Measurements from ENCODE around the gene TMEM212.

The TMEM212 gene

DNA sequence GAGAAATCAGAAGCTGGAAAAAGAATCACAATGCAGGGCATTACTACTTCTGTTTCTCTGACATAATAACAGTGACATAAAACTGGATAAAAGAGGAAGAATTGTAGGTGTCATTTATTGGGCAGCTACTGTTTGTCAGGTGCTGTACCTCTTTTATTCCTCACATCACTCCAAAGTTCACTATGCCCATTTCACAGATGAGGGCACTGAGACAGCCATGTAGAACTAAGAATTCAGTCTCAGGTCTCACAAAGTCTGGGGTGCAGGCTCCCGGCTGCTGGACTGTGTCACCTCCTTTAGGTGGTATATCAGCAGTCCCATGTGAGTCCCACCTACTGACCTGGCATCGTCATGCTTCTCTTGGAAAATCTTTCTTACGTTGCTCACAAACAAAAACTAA is 20.8 kb downstream of the TMEM212 start:
- Histone ChIP-seq H3K36me3 (ENCODE audit: insufficient read depth, low read length) (no peaks in the 10 kb centered on the region), H3K4me1 (ENCODE audit: insufficient read depth, low read length) (peaks cover 10% of the 10 kb centered on the region; the same call in 1 of the 2 replicates), H3K9ac (ENCODE audit: low read depth, low read length) (no peak overlapping the region), H3K4me3 (ENCODE audit: low read length) (no peak overlapping the region), H3K27ac (ENCODE audit: low read depth, low read length) (no peak overlapping the region), H3K27me3 (ENCODE audit: insufficient read depth, low read length) (no peaks in the 10 kb centered on the region), H3K9me3 (ENCODE audit: insufficient read depth, low read depth, low read length) (no peaks in the 10 kb centered on the region)
- 98% methylated on average over 3 of the region's 3 CpGs for WGBS

- no peaks in the 10 kb centered on the region for H3K36me3 ChIP-seq (ENCODE audit: insufficient read depth, low read length)
- H3K27ac ChIP-seq (ENCODE audit: low read depth, low read length): no peak overlapping the region
- 84% methylated on average over 4 of the region's 5 CpGs for WGBS
- H3K9ac ChIP-seq (ENCODE audit: low read depth, low read length): no peak overlapping the region
- no peaks in the 10 kb centered on the region for H3K9me3 ChIP-seq (ENCODE audit: insufficient read depth, low read depth, low read length)
- H3K4me3 ChIP-seq (ENCODE audit: low read length): no peak overlapping the region
- peaks cover 10% of the 10 kb centered on the region; the same call in 1 of the 2 replicates for H3K4me1 ChIP-seq (ENCODE audit: insufficient read depth, low read length)
- no peaks in the 10 kb centered on the region for H3K27me3 ChIP-seq (ENCODE audit: insufficient read depth, low read length)
These were observed 22.2 kb downstream of the TMEM212 start for GRCh38 chr3:171865191-171865865.

DNA sequence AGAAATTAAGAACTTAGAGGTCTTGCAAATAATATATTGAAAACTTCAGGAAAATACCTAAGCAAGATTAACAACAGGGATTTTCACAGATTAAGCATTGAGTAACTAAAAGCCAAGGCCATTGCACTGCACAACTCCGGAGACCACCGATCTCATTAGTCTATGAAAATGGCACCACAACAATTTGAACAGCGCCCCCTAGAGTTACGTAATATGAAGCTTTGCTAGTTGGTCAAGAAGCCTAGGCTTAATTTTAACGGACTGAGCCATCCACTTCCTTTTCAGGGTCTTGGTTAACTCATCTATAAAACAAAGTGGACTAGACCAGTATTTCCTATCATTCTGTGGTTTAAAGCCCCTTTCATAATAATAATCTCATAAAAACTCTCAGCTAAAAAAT is 24.8 kb downstream of the TMEM212 start:
- 94% methylated on average over 5 of the region's 5 CpGs for WGBS

DNA sequence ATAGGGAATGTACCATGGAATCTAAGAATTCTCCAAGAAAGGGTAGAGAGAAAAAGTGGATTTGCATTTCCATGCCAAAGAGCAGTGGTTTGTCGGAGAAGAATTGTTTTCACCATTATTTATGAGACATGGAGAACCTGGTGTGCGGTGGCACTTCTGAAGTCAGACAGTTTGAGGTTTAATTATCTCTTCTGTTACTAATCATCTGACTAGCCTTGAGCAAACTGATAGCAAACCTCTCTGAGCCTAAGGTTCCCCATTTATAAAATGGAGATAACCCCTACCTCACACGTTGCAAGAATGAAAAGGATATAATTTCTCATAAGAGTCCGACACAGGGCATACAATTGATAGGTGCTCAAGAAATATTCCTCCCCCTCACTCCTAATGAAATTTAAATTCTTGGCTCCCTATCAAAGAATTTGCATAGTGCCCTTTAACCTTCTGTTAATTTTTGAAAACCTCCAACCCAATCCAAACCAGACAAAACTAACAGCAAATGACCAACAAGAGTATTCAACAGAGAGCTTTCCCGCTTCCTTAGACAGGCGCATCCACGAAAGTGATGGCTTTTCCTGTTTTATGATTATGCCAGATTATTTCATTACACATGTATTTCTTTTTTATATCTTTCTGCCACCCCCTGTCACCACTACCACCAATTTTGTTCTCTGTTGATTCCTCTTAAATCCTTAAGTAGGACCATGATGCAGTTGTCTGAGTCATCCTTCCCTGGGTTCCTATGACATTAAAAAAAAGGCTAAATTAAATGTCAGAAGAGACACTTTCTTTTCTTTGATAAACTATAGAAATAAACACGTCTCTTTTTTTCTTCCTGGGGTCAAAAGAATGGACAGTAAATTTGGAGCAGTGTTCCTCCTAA is 28.5 kb downstream of the TMEM212 start:
- Histone ChIP-seq H3K9ac (ENCODE audit: low read depth, low read length) (no peak overlapping the region), H3K27ac (ENCODE audit: low read depth, low read length) (no peak overlapping the region), H3K27me3 (ENCODE audit: insufficient read depth, low read length) (no peaks in the 10 kb centered on the region), H3K36me3 (ENCODE audit: insufficient read depth, low read length) (no peaks in the 10 kb centered on the region), H3K4me3 (ENCODE audit: low read length) (no peak overlapping the region), H3K4me1 (ENCODE audit: insufficient read depth, low read length) (peaks cover 24% of the 10 kb centered on the region), H3K9me3 (ENCODE audit: insufficient read depth, low read depth, low read length) (no peaks in the 10 kb centered on the region)
- 94% methylated on average over 7 of the region's 8 CpGs for WGBS

More for the DNA sequence above, 24.8 kb downstream of the TMEM212 start:
- H3K9me3 ChIP-seq (ENCODE audit: insufficient read depth, low read depth, low read length): no peaks in the 10 kb centered on the region
- no peaks in the 10 kb centered on the region for H3K27me3 ChIP-seq (ENCODE audit: insufficient read depth, low read length)
- H3K4me3 ChIP-seq (ENCODE audit: low read length): no peak overlapping the region
- peaks cover 5% of the 10 kb centered on the region; the same call in 1 of the 2 replicates for H3K4me1 ChIP-seq (ENCODE audit: insufficient read depth, low read length)
- H3K36me3 ChIP-seq (ENCODE audit: insufficient read depth, low read length): no peaks in the 10 kb centered on the region
- H3K9ac ChIP-seq (ENCODE audit: low read depth, low read length): no peak overlapping the region
- no peak overlapping the region for H3K27ac ChIP-seq (ENCODE audit: low read depth, low read length)

DNA sequence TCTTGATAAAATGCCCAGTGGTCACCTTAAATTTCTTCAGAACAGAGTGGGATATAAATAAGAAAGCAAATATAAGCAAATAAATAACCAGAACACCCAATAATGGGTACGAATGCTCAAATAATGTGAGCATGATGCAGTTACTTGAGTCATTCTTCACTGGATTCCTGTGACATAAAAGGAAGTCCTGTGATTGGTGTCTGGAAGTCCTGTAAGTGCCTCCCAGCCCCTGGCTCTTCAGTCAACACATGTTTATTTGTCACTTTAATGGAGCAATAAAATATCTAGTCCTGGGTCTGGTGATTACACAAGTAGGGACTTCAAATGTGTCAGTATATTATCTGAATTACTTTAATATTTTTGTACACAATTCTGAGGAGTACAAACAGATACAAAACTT is 30.4 kb downstream of the TMEM212 start:
- H3K27ac ChIP-seq (ENCODE audit: low read depth, low read length): peak overlapping the region; percentile 71; the same call in 1 of the 2 replicates
- WGBS: 92% methylated on average over 1 of the region's 1 CpG
- H3K4me1 ChIP-seq (ENCODE audit: insufficient read depth, low read length): peaks cover 30% of the 10 kb centered on the region
- no peaks in the 10 kb centered on the region for H3K27me3 ChIP-seq (ENCODE audit: insufficient read depth, low read length)
- no peak overlapping the region for H3K4me3 ChIP-seq (ENCODE audit: low read length)
- no peaks in the 10 kb centered on the region for H3K36me3 ChIP-seq (ENCODE audit: insufficient read depth, low read length)
- no peaks in the 10 kb centered on the region for H3K9me3 ChIP-seq (ENCODE audit: insufficient read depth, low read depth, low read length)
- H3K9ac ChIP-seq (ENCODE audit: low read depth, low read length): no peak overlapping the region; the same call in 1 of the 2 replicates

DNA sequence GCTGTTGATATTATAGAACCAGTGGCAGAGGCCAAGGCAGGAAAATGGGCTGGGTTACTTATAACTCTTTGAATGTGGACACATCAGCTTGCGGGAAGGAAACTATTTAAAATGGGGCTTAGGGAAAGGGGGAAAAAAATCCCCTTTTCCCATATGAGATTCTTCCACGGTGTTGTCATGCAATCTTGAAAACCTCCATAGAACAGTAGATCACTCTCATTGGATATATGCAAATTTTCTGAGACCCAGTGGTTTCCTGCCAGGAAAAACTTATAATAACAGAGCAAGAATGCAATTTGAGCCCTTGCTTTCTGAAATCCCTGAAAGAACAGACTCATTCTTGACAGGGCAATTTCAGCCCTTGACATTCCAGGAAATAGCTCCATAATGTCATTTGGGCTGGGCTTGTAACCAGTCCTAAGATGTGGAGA is 31.1 kb downstream of the TMEM212 start:
- H3K9me3 ChIP-seq (ENCODE audit: insufficient read depth, low read depth, low read length): no peaks in the 10 kb centered on the region
- peak overlapping the region; percentile 17; the same call in 1 of the 2 replicates for H3K9ac ChIP-seq (ENCODE audit: low read depth, low read length)
- H3K27me3 ChIP-seq (ENCODE audit: insufficient read depth, low read length): no peaks in the 10 kb centered on the region
- no peaks in the 10 kb centered on the region for H3K36me3 ChIP-seq (ENCODE audit: insufficient read depth, low read length)
- no peak overlapping the region for H3K4me3 ChIP-seq (ENCODE audit: low read length)
- 22% methylated on average over 1 of the region's 2 CpGs for WGBS
- peaks cover 37% of the 10 kb centered on the region for H3K4me1 ChIP-seq (ENCODE audit: insufficient read depth, low read length)
- peak overlapping the region; percentile 71; the same call in 1 of the 2 replicates for H3K27ac ChIP-seq (ENCODE audit: low read depth, low read length)

- H3K9ac ChIP-seq (ENCODE audit: low read depth, low read length): no peak overlapping the region
These were observed 31.7 kb downstream of the TMEM212 start for GRCh38 chr3:171874879-171875278.

DNA sequence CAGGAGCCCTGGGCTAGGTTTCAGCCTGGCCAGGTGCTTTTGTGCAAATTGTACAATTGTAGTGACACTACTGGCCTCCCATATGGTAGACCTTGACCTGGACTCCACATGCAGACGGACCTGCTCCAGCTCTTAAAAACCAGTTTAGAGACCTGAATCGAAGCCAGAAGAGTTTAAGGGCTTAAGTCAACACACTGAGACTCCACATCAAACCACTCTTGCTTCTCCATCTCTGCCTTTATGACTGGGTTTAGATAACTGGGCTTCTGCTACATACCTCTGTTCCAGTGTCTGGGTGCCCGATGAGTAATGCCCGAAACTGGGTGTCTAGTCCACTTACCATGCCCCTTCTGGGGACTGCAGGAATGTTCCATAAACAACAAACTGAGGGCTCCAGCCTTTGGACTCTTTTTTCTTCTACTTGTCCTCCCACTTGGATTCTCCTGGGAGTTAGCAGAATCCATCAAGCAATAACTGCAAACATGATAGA is 32.8 kb downstream of the TMEM212 start:
- Histone ChIP-seq H3K4me3 (ENCODE audit: low read length) (no peak overlapping the region), H3K27ac (ENCODE audit: low read depth, low read length) (no peak overlapping the region), H3K9ac (ENCODE audit: low read depth, low read length) (no peak overlapping the region), H3K36me3 (ENCODE audit: insufficient read depth, low read length) (no peaks in the 10 kb centered on the region), H3K9me3 (ENCODE audit: insufficient read depth, low read depth, low read length) (no peaks in the 10 kb centered on the region), H3K27me3 (ENCODE audit: insufficient read depth, low read length) (no peaks in the 10 kb centered on the region), H3K4me1 (ENCODE audit: insufficient read depth, low read length) (peaks cover 45% of the 10 kb centered on the region)
- 91% methylated on average over 4 of the region's 4 CpGs for WGBS

More at GRCh38 chr3:171874879-171875278, 31.7 kb downstream of the TMEM212 start:
- 89% methylated on average over 4 of the region's 4 CpGs for WGBS
- H3K9me3 ChIP-seq (ENCODE audit: insufficient read depth, low read depth, low read length): no peaks in the 10 kb centered on the region
- no peaks in the 10 kb centered on the region for H3K36me3 ChIP-seq (ENCODE audit: insufficient read depth, low read length)
- no peaks in the 10 kb centered on the region for H3K27me3 ChIP-seq (ENCODE audit: insufficient read depth, low read length)
- peak overlapping the region; percentile 71; the same call in 1 of the 2 replicates for H3K27ac ChIP-seq (ENCODE audit: low read depth, low read length)
- H3K4me3 ChIP-seq (ENCODE audit: low read length): no peak overlapping the region
- H3K4me1 ChIP-seq (ENCODE audit: insufficient read depth, low read length): peaks cover 43% of the 10 kb centered on the region

- Histone ChIP-seq H3K27ac (ENCODE audit: low read depth, low read length) (no peak overlapping the region), H3K9me3 (ENCODE audit: insufficient read depth, low read depth, low read length) (no peaks in the 10 kb centered on the region), H3K36me3 (ENCODE audit: insufficient read depth, low read length) (no peaks in the 10 kb centered on the region), H3K9ac (ENCODE audit: low read depth, low read length) (no peak overlapping the region), H3K27me3 (ENCODE audit: insufficient read depth, low read length) (no peaks in the 10 kb centered on the region), H3K4me1 (ENCODE audit: insufficient read depth, low read length) (peaks cover 45% of the 10 kb centered on the region), H3K4me3 (ENCODE audit: low read length) (no peak overlapping the region)
- WGBS: 100% methylated on average over 2 of the region's 5 CpGs
These were observed 33.6 kb downstream of the TMEM212 start for GRCh38 chr3:171876680-171877147.

DNA sequence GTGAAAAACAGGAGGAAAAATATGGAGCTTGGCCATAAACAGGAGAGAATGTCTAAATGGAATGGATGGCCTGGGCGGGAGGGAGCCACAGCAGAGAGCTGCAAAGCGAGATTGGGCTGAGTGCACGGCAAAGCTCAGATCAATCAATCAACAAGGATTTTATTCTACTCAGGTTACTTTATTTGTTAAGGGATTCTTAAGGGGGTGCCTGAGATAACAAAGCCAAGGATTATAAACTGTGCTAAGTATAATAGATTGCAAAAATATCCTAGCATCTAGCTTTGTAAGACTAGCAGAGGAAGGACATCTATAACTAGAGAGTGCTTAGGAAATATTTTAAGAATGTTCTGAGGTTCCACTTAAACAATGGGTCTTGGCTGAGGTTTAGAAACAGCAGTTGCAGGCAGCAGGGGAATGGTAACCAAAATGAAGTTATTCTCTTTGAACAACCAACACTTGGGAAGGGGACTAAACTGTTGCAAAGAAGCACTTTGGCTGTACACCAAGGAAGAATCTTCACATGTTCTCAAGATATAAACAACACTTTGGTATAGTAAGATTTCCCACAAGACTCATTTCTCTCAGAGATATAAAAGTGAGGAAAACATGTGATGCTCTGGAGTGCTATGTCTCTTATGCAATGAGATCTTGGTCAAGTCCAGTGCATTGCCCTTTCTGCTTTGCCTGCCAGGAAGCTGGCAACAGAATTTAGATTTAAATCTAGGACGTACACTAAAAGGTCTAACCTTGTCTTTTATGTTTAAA is 35.5 kb downstream of the TMEM212 start:
- peaks cover 58% of the 10 kb centered on the region for H3K4me1 ChIP-seq (ENCODE audit: insufficient read depth, low read length)

More for the DNA sequence above, 35.5 kb downstream of the TMEM212 start:
- Histone ChIP-seq H3K9ac (ENCODE audit: low read depth, low read length) (no peak overlapping the region), H3K4me3 (ENCODE audit: low read length) (no peak overlapping the region), H3K9me3 (ENCODE audit: insufficient read depth, low read depth, low read length) (no peaks in the 10 kb centered on the region), H3K27ac (ENCODE audit: low read depth, low read length) (no peak overlapping the region), H3K27me3 (ENCODE audit: insufficient read depth, low read length) (no peaks in the 10 kb centered on the region), H3K36me3 (ENCODE audit: insufficient read depth, low read length) (no peaks in the 10 kb centered on the region)
- WGBS: 62% methylated on average over 3 of the region's 4 CpGs

Measured in HUES64 (cell line).